HG03378 (cell line): ENCODE data around the gene PTPRQ.
"Not testable (repeated sequence)": the region's sequence is repeated elsewhere in the genome, so short reads cannot be mapped to it uniquely, and the experiment has no call there.

ENCODE experiments used
- ATAC-seq: cut with Tn5 transposase; IDR thresholded peaks from one replicate; pipeline ENCODE4 v1.9.1; 2021; ENCODE audit warnings: mild to moderate bottlenecking, moderate library complexity; ENCODE audit not compliant: unreplicated experiment

Gene PTPRQ

DNA sequence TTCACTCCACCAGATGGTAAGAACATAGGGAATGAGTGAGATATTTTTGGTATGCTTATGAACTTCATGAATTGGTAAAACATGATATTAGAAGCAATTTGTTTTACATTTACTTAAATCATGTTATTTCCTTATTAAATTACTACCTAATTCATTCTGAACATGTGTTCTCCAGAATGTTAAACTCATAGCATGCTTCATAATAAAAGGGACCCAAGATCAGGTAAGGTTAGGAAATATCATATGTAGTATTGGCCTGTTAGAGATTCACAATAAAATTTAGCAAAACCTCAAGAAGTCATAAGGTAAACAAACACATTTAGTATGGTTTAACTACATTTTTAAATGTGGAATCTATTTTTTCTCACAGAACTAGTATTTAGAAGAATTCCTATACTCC lies 28.2 kb downstream of the PTPRQ start:
- no peak for ATAC-seq

DNA sequence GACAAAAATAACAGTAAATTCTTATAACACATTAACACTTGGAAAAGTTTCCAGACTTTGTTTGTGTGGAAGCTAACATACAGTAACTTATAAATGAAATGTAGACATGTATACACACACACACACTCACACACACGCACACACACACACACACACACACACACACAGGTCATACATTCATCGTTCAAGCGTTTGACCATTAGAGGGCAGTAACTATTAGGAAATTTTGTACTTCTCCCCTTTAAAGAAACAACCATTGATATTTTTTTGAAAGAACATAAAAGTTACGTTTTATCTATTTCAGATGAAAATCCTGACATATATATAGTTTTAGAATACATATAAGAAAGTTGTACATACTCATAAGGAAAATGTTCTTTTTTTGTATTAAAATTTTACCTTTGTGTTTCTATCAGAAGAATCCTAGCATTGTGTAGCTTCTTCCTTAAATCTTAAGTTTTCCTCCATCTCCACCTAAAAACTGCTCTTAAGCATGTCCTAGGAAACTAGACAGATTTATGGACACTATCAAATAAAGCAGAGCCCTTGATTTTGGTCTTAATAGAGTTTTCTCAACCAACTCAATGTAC lies 29.0 kb downstream of the PTPRQ start:
- no peak for ATAC-seq

DNA sequence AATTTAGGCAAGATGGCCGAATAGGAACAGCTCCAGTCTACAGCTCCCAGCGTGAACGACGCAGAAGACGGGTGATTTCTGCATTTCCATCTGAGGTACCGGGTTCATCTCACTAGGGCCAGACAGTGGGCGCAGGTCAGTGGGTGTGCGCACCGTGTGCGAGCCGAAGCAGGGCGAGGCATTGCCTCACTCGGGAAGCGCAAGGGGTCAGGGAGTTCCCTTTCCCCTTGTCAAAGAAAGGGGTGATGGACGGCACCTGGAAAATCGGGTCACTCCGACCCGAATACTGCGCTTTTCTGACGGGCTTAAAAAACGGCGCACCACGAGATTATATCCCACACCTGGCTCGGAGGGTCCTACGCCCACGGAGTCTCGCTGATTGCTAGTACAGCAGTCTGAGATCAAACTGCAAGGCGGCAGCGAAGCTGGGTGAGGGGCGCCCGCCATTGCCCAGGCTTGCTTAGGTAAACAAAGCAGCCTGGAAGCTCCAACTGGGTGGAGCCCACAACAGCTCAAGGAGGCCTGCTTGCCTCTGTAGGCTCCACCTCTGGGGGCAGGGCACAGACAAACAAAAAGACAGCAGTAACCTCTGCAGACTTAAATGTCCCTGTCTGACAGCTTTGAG lies 33.6 kb downstream of the PTPRQ start:
- not testable (repeated sequence) for ATAC-seq

DNA sequence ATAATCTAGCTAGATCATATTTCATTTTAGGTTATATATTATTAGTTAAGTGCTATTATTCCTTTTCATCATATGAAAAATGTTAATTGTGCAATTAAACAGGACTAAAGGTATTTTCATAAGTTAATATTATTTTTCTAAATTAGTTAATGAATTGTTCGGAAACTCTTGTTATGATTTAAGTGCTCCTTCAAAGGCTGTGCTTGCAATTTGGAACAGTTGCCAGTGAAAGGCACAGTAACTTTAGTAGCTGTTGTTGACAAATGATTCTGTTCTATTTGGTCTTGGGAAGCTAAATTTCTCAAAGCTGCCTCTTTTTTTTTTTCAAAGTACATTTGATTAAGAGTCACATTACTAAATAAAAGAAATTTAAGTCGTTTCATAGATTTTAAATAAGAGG lies 40.7 kb downstream of the PTPRQ start:
- no peak for ATAC-seq

DNA sequence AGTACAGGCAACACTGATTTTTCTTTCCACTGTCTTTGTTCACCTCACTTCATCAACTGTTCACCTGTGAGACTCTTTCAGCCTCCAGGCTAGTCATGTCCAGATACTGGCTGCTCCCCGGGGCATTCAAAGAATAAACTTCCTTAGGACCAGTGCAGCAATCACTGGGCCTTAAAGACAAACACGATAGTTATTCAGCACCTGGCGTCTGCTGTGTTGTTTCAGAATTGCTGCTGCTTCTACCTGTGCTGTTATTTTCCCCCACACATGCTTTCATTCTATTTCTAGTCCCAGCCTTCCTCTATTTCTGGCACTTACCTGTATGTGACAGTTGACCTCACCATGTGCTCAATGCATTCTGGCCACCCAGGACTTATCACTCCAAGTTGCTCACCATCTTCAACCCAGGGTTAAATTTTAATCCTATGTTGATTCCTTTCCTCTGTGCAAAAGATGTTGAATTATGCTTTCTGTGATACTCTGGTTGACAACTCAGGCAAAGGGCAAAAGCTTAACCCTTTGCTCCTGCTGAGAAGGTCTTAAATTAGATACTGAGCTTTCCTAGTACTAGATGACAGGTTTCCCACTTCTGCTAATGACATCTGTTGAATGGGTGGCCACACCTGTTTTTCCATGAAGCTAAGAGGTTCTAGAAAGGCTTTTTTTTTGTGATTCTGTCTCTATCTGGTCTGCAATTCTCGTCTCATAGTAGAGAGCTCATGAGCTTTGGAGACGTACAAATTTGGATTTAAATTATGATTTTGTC lies 41.4 kb downstream of the PTPRQ start:
- ATAC-seq, result no peak

DNA sequence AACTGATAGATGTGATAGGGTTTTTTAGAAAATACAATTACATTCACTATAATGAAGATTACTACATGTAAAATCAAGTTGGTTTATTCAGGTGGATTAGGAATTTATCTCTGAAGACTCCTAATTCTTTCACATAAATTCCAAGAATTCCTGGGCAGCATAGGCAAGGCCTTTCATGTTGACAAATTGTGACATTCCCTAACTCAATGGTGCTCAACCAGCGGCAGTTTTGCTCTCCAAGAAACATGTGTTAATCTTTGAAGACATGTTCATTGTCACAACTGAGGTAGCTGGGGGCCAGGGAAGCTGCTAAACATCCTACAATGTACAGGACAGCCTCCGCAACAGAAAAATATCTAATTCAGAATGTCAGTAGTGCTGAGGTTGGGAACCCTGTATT lies 46.3 kb downstream of the PTPRQ start:
- no peak for ATAC-seq

DNA sequence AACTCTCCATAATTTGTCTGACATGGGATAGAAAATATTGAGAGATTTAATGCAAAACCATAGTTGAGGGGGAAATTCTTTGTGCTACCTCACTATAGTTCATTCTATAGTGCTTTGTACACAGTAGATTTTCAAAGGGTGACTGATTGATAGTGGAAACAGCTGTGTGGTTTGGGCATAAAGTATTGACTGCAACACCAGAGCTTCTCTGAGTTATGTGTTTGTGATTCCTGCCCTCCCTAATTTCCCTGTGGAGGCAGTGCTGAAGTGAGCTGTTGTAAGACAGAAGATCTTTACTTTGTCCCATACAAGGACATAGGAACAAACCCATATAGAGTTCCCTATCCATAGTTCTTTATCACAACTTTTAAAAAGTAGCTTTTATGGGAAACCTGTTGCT lies 47.1 kb downstream of the PTPRQ start:
- no peak for ATAC-seq

DNA sequence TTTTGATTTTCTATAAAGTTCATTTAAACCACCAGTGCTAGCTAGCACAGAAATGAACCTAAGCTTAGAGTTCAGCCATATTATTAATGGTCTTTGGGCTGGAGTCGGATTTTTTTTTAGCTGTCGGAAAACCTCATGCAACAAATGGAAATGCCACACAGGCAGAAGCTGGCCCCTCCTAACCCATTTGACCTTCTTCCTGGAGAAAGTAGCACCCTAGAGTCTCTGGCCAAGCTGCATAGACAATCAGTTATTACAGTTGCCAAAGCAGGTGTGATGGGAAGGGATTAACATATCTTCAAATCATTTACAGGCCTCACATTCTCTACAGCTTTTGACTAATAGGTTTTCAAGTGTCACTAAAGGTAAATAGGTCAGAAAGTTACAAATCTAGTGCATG lies 49.4 kb downstream of the PTPRQ start:
- ATAC-seq, result no peak

DNA sequence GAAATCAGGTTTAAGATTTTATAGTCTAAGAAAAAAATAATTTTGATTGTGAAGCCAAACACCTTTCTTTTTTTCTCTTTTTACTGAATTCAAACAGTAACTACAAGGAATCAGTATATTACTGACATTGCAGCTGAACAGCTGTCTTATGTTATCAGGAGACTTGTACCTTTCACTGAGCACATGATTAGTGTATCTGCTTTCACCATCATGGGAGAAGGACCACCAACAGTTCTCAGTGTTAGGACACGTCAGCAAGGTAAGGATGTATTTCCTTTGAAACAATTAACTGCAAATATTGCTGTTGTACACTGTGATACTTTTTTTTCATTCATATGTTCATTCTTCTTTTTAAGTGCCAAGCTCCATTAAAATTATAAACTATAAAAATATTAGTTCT lies 50.8 kb downstream of the PTPRQ start:
- ATAC-seq, result no peak

DNA sequence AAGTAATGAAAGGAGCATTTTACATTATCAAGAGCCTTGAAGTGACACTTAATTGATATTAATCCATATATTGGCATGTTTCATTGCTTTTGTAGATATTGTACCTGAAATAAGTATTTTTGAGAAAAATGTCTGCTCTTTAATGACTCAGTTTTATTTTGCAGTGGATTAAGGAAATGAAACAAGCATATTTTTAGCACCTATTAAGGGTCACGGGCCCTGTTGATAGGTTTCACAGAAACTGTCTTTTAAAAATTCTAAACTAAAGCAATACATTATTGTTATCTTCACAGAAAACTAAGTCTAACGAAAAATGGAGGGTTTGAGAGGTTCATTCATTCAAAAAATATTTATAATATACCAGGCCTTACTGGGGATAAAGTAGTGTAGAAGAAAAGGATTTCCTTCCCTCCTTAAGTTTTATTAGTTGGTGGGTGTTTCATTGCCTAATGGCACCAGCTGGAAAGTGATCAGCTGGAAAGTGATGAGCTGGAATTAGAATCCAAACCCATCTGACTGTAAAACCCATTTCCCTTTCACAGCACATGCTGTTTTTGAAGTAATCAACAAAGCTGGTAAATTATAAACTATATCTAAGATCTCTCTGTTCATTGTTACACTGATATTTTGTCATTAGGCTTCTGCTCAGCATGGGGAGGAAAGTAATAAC lies 54.2 kb downstream of the PTPRQ start:
- ATAC-seq, result no peak

DNA sequence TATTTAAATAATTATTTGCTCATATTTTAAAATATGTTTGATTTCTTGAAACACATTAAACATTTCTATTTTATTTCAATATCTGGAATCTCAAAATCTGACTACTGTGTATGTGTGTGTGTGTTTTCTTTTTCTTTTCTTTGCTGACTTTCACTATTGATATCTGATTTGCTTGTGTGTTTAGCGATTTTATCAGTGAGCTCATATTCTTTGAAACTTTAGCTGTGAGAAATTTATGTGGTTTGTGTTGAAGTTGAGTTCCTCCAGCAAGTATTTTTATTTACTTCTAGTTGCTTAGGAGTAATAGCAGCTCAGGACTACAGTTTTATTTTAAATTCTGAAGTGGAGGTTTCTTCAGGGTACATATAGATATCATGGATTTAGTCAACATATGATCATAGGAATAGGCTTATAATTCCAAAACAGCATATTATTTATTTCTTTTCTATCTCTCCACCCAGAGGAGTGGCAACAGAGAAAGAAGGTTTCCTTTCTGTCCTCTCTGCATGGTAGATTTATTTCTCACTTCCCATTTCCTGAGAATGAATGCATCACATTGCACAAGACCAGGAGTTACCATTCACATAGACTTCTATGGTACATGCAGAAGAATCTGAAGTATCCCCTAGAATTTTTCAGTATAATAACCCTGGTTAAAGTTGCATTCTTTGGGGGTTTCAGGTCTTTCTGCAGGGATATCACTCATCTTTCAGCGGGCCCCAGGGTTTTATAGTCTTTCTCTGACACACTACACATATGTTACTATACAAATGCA lies 60.5 kb downstream of the PTPRQ start:
- ATAC-seq, result peak; percentile 68

DNA sequence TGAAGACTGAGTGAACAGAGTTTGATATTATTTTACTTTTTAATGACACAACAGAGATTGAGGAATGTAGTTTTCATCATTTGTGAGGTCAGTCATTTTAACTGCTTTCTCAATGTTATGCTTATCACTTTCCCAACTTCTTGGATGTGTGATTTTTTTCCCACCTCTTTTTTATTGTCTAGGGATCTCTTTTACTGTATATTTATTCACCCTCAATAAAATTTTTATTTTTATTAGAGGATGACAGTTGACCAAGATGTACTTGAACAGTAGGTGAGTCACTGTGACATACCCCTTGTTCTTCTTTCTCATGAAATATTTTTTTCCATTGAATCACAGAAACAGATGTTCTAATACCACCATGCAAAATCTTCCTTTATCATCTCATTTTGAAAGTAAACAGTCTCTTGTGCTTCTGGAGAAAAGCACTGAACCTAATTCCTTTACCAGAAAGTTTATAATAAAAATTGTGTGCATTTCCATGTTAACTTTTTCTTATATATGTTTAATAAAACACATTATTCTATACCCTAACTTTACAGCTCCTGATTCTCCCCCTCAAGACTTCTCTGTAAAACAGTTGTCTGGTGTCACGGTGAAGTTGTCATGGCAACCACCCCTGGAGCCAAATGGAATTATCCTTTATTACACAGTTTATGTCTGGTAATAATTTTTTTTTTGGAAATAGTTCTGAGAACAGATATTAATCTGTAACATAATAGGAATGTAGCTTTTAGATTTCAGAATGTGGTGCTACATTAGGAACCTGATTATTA lies 65.9 kb downstream of the PTPRQ start:
- ATAC-seq, result no peak

DNA sequence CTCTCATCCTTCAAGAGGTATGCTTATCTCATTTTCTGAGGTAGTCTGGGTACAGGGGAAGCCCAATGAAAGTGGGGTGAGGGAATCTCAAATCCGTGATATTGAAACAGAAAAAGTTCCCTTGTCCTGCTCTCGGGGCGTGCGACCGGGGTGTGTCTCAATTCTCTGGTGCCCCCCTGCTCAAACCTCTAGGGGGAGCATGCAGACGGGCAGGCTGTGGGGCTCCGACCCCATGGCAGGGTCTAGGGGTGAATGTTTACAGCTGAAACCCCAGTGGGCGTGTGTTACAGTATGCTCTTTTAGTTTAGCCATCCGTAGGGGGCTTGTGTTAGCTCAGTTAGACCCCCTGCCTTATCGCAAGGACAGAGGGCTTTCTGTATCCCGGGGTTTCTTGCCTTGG lies 68.7 kb downstream of the PTPRQ start:
- no peak for ATAC-seq

DNA sequence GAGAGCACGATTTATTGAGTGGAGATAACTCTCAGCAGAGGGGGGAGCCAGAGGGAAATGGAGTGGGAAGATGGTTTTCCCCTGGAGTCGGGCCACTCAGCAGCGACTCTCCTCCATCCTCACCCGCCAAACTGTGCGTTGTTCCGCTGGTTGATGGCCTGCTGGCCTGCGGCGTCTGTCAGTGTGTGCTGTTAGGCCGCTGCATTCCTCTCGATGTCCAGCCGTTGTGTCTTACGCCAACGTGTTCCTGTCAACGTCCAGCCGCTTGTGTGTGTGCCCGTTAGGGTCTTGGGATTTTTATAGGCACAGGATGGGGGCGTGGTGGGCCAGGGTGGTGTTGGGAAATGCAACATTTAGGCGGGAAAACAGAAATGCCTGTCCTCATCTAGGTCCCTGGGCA lies 69.2 kb downstream of the PTPRQ start:
- no peak for ATAC-seq

DNA sequence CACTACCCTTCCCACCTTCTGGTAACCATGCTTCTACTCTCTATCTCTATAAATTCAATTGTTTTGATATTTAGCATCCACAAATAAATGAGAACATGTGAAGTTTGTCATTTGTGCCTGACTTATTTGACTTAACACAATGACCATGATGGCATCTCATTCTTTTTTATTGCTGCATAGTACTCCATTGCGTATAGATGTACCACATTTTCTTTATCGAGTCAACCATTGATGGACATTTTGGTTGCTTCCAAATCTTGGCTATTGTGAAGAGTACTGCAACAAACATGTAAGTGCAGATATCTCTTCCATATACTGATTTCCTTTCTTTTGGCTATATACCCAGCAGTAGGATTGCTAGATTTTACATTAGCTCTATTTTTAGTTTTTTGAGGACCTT lies 73.6 kb downstream of the PTPRQ start:
- no peak for ATAC-seq

DNA sequence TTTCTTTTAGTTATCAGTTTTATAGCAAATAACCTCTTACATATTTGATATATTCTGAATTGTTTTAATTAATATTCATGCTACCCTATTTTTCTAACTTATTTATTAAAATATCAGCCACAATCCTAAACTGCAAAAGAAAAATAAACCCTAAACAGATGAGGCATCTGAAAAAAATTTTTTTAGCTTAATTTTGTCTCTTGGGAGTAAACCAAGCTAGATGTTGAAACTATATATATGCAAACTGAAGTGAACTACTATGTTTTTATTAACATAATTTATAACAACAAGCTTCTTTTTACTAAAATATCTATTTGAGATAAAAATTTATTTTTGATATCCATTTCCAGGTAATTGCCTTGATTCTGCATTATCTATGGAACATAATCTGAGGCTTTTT lies 87.6 kb downstream of the PTPRQ start:
- ATAC-seq, result no peak

DNA sequence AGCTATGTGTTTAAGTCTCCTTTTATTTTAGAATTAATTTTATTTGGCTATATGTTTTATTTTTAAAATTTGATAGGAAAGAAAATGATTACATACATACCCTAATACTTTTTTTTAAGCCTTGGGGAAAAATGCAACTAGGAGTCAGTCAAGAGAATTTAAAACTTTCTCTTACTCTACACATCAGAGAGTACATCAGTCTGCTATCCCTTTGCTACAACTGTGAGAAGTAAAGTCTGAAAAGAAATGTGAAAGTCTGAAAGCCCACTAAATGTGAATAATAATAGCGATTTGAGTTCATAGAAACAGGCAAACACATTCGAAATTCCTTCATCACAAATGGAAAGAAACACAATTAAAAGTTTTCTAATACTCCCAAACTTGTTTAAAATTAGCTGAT lies 95.0 kb downstream of the PTPRQ start:
- ATAC-seq, result no peak

DNA sequence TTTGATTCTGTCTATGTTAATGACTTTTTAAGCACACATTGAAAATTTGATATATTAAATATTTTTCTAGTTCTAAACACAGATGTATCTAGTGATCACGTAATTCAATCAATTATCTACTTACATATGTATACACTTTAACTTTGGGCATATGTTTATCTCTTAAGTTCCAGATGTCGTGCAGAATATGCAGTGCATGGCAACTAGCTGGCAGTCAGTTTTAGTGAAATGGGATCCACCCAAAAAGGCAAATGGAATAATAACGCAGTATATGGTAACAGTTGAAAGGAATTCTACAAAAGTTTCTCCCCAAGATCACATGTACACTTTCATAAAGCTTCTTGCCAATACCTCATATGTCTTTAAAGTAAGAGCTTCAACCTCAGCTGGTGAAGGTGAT lies 105.3 kb downstream of the PTPRQ start:
- no peak for ATAC-seq

DNA sequence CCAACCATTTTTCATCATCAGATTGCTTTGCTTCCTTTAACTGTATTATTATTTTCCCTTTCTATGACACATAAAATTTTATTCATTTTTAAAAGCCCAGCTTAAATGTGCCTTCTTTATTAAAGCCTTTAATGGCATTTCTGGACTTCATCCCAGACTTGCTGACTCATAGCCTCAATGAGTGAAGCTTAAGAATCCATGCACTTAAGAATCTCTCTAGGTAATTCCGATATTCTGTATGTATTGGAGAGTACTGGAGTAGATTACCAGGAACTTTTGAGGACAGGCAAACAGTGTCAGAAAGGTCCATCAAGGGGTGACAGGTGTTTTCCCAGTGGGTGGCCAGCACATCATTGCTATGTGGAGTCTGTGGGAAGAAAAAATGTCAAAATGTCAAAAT lies 107.9 kb downstream of the PTPRQ start:
- ATAC-seq, result no peak

DNA sequence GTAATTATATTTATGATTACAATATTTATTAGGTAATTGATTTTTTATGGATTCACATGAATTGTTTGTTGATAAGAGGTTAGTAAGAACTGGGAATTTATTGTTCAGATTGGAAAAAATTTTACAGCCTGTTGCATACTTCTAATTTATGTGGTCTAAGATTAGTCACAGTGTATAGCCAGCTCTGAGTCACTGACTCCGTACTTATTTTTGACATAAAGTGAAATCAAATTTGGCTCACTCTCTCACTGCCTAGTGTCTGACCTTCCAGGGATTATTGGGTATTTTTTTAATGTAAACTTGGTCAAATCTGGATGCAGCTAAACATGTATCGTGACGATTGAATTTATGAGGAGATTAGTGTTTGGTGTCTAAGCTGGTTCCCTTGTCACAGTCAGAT lies 109.3 kb downstream of the PTPRQ start:
- ATAC-seq, result no peak
